Activated CD8-positive, alpha-beta memory T cell treated with anti-CD3 and anti-CD28 coated beads for 24 hours (primary cell): ENCODE results near the gene GALC.

Experiments used
- DNase-seq: peaks from one replicate; pipeline ENCODE4 v3.0.0-alpha.2; 2020

Gene GALC

GRCh38 chr14:88005978-88006851 is 13.2 kb upstream of the GALC start:
- DNase-seq = no peak

- no peak for DNase-seq
These were observed 12.1 kb upstream of the GALC start, which contains the start of gene GPR65 for GRCh38 chr14:88005050-88005481. Gene GPR65 (plus strand): TSS chr14:88005135. CDS start chr14:88010848, 5,713 bp downstream.

DNA sequence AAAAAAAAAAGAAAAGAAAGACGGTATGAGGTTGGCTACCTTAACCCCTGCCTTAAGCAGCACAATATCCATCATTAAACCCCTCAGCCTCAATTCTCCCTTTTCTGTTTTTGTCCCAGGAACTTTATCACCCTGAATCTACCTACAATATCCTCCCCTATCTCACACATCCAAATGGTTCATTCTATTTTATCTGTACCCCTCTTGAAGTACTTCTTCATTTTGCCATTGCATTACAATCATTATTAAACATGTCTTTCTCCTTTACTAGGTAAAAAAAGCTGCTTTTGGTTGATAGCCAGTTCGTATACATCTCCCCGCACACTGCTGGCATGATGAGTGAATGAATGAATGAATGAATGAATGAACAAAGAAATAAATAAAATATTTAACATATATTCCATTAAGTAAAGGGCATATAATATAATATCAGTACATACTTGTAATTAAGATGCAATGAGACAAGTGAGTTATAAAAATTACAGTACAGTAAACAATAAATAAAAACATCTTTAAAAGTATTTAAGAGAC is 11.6 kb upstream of the GALC start:
- no peak for DNase-seq

DNA sequence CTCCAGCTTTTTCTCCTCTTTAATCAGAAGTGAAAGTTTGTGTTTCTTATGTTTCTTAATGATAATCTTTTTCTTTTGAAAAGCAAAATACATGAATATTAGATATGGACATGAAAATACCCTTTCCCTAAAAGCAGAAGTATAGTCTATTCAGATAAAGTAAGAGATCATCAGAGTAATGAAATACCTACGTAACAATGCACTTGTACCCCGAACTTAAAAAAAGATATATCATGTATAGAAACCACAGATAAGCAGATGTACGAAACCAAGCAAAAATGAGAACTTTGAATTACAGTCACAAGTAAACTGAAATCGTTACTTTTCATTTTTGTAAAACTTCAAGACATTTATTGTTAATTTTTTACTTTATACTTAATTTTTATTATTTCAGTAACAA is 10.4 kb upstream of the GALC start:
- DNase-seq = no peak

DNA sequence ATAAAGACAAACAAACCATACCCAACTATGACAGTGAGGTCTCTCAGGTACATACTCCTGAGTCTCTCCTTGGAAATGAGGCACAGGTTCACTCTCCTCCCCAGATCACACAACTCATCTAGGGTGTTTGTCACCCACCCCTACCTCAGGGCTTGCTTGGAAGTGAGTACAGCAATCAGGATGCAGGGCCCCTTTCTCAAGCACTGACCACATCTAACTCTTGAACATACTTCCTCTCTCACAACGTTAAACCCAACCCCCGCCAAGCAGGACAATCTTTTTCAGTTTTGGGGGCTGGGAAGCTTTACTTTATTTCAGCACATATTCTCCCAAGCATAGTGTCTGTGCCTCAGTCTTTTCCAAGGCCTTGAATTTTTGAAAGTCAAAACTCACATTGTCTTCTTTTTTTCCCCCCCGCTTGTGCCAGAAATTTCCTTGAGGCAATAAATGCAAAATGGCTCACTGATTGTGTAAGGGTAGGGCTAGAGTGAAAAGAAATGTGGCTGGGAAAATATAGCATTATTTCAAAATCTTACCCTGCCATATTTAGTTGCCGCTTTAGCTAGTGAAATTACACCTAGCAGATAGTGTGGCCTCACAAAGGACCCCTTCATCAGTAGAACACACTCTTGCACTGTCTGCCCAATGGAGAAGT is 9.6 kb upstream of the GALC start:
- no peak for DNase-seq

DNA sequence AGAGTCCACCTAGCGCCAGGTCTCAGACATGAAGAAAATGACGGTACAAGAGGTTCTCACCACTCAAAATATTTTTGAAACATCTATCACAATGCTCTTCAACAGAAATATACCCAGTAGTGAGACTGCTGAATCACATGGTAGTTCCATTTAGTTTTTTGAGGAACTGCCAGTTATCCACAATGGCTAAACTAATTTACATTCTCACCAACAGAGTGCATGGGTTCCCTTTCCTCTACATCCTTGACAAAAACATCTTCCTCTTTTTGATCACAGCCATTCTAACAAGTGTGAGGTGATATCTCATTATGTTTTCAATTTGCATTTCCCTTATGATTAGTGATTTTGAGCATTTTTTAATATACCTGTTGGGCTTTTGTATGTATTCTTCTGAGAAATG is 6.3 kb upstream of the GALC start:
- DNase-seq = no peak

GRCh38 chr14:87998482-87998881 is 5.5 kb upstream of the GALC start:
- no peak for DNase-seq

DNA sequence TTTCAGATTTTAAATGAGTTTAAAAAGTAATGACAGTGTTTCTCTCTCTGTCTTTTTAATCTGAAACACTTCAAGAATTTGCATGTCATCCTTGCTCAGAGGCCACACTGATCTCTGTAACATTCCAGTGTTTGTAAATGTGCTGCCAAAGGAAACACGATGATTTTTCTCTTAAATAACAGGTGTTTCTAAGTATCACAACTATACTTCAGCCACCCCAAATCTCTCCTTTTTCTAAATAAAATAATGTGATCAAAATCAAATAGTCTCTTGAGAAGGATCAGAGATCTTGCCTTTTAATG is 3.3 kb upstream of the GALC start:
- DNase-seq = no peak

DNA sequence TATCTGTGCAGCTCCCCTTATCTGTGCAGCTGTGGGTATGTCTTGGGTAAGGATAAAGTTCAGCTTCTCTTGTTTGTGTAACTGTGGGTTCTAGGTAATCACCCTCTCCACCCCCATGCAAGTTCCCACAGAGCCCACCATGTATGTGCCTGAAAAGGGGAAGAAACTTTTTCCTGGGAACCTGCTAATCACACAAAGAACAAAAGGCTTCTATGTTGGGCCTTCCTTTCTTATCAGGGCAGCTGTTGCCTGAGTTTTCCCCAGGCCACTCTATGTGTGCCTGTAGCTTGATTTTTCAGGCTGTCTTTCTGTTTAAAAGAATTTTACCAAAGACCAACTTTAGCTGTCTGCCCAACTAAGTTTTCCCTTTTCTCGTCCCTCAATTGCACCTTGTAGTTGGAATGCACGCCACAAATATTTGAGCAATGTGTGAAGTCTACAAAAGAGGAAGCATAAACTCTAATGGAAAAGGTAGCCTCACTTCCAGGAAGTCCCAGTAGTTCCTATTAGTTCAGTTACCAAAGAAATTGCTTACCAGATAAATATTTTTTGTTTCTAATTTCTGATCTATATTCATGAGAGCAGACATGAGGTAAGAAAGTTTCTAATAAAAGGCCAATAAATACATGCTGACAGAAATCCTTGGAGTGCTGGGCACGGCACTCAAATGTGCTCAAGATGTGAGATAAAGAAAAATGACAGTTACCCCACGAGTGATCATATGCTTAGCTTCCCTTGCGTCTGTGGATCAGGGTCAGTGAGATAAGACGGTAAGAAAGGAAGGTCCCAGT is 2.7 kb upstream of the GALC start:
- no peak for DNase-seq

DNA sequence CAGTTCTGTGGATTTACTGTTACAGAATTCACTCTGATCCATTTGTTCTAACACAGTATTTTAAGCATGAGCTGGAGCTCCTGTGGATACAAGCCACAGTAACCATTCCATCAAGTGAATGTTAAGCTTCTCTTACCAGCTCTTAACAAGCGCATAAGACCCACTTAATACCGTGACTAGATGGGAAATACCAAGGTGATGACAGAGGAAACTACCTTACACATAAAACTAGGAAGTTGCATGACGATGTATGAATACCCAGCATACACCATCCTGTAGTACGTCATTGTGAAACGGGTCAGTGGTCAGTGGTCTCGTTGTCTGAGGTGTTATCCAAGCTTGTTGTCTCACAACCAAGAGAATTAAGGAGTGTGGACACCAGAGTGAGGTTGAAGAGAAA is 2.0 kb upstream of the GALC start:
- no peak for DNase-seq

GRCh38 chr14:87992346-87992717 is 650 bp downstream of the GALC start:
- no peak for DNase-seq

GRCh38 chr14:87990682-87991081 is 2.3 kb downstream of the GALC start:
- no peak for DNase-seq

DNA sequence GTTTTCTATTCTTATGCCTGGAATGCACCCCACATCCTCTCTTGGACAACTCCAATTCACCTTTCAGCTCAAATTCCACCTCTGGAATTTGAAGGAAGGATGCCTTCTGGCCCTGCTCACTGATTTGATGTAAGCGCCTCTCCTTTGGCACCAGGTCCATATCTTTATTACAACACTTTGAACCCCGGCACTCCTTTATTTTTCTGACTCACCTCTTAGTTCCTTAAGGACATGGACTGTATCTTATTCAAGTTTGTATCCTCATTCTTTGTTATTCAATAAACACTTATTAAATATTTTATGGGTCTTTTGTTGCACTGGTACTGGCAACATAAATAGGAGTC is 3.1 kb downstream of the GALC start:
- DNase-seq = no peak

DNA sequence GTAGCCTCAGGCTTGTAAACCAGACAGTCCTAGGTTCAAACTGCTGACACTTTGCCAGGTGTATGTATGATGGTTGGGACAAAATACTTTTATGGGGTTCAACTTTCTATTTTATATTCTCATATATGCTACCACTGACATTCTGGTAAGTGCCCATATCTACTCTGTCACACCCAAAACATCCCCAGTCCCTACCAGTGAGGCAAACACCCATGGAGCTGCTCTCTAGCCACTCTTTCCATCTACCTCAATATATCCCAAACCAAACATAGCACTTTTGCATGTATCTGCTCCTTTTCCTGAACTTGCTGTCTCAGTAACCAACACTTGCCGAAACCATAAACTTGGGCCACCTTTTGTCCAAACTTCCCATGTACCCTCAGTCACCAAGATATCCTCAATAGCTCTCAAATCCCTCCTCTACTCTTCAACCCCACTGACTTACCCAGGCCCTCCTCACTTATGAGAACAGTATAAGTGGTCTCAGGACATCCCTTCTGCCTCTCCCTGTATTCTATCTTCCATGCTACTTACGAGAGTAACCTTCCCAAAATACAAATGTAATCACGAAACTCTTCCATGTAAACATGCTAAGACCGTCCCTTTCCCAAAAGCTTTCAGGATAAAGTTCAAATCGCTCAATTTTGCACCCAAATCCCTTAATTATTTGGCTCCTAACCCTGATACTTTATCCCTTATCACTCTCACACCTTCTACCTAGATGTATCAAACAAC is 3.6 kb downstream of the GALC start:
- no peak for DNase-seq

GRCh38 chr14:87979689-87980088 is 13.3 kb downstream of the GALC start:
- DNase-seq = no peak

DNA sequence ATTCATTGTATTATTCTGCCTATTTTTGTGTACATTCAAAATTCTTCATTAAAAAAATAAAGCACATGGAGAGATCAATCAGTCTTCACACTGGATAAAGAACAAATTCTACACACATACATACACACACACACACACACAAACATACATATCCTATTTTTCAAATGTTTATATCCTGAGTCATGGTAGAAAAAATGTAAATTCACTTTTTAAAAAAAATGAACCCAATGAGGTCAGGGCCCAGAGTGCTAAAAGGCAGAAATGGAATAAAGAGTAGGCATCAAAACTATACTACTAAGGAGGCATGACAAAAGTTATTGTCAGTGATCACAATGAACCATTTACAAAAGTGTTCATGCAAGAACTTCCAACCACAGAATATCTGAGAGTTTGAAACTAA is 17.3 kb downstream of the GALC start:
- no peak for DNase-seq

DNA sequence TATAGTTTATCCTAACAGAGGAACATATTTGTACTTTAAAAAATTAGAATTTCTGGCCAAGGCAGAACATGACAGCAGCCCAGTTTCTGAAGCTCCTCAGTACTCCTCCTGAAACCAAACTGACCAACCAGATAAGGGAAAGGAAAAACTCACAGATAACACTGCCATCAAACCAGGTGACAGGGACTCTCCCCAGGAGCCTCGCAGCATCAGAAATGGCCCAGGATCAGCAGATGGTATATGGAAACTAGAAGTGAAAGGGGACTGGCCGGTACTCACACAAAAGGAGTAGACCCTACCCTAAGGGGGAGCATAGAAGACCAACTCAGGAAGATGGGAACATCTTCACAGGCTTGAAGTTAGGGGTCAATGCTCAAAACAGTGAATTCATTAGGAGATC is 22.0 kb downstream of the GALC start:
- no peak for DNase-seq

GRCh38 chr14:87967496-87967895 is 25.5 kb downstream of the GALC start:
- DNase-seq = no peak

GRCh38 chr14:87966816-87967215 is 26.2 kb downstream of the GALC start:
- DNase-seq = no peak

GRCh38 chr14:87961246-87961645 is 31.7 kb downstream of the GALC start:
- no peak for DNase-seq

DNA sequence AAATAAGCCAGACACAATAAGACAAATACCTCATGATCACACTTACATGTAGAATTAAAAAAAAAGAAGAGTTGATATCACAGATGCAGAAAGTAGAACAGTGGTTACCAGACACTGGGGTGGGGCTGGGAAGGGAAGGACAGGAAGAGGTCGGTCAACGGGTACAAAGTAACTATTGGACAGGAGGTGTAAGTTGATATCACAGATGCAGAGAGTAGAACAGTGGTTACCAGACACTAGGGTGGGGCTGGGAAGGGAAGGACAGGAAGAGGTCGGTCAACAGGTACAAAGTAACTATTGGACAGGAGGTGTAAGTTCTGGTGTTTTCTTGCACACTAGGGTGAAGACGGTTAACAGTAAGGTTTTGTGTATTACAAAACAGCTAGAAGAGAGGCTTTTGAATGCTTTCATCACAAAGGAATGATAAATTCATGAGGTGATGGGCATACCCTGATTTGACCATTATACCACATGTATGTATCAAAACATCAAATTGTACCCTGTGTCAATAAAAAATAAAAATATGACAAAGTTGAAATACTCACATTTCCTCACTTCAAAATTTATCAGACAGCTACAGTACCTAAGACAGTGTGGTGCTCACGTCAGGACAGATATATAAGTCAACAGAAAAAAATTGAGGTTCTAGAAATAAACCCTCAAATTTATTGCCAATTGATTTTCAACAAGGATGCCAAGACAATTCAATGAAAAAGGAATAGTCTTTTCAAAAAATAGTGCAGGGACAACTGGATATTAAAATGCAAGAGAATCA is 32.8 kb downstream of the GALC start:
- DNase-seq = no peak

- no peak for DNase-seq
These were observed 37.5 kb downstream of the GALC start for GRCh38 chr14:87955501-87955900.
